Gastroesophageal sphincter (tissue), 3 donors: Measurements from ENCODE around the gene CNTNAP5.

Experiments used
- EP300 ChIP-seq: sonication (generic); formaldehyde crosslinking; IDR thresholded peaks from one replicate; pipeline ENCODE4 v1.6.1; 2017; ENCODE audit warnings: antibody characterized with exemption, mild to moderate bottlenecking
- POLR2A ChIP-seq, 2 donors: fragments of 450-650 bp; IDR thresholded peaks; one replicate each; pipeline ENCODE4 v1.6.1; 2017; ENCODE audit warnings: antibody characterized with exemption in 2 of 2, mild to moderate bottlenecking in 2 of 2, moderate library complexity in 1 of 2
- TF ChIP-seq, protein P1 (sequence below), 4 experiments: fragments of 200-600 bp in 2 of 4; fragments of 450-650 bp in 2 of 4; sonication (generic) in 1 of 4; IDR thresholded peaks; one replicate each; pipeline ENCODE4 v1.5.1; 2017 to 2019; ENCODE audit warnings: antibody characterized with exemption in 4 of 4, mild to moderate bottlenecking in 2 of 4, moderate library complexity in 2 of 4

GRCh38 chr2:124339709-124340108 lies 314.6 kb downstream of the CNTNAP5 start:
- TF ChIP-seq, protein P1, sequence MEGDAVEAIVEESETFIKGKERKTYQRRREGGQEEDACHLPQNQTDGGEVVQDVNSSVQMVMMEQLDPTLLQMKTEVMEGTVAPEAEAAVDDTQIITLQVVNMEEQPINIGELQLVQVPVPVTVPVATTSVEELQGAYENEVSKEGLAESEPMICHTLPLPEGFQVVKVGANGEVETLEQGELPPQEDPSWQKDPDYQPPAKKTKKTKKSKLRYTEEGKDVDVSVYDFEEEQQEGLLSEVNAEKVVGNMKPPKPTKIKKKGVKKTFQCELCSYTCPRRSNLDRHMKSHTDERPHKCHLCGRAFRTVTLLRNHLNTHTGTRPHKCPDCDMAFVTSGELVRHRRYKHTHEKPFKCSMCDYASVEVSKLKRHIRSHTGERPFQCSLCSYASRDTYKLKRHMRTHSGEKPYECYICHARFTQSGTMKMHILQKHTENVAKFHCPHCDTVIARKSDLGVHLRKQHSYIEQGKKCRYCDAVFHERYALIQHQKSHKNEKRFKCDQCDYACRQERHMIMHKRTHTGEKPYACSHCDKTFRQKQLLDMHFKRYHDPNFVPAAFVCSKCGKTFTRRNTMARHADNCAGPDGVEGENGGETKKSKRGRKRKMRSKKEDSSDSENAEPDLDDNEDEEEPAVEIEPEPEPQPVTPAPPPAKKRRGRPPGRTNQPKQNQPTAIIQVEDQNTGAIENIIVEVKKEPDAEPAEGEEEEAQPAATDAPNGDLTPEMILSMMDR (IDR thresholded peaks at IDR 0.05), result no peak
- no peak for TF ChIP-seq EP300
- TF ChIP-seq POLR2A (IDR thresholded peaks at IDR 0.05), result no peak
